ENCODE data around the gene ST8SIA5. TPM values are rescaled to one million over a fixed set of nuclear protein-coding genes. Genes with fewer than 3 reads are reported as not detected.

The ST8SIA5 gene
- total RNA-seq, 1 donor from 2014 or later, result 0.79 TPM

GRCh38 chr18:46704189-46704588 lies 52.7 kb downstream of the ST8SIA5 start:
- no peaks in the 10 kb centered on the region for H3K27me3 Mint-ChIP-seq (ENCODE audit: low read depth)
- peak overlapping the region; percentile 27 for H3K27ac Mint-ChIP-seq (ENCODE audit: unreplicated experiment)
- H3K4me3 Mint-ChIP-seq, result no peak overlapping the region
- TF ChIP-seq CTCF (conservative IDR thresholded peaks at IDR 0.05), result no peak
- H3K9me3 Mint-ChIP-seq, result no peaks in the 10 kb centered on the region
- DNase-seq (ENCODE audit: low read depth, low spot score), result no peak
- no peaks in the 10 kb centered on the region for H3K36me3 Mint-ChIP-seq (ENCODE audit: low read depth)
- peaks cover 4% of the 10 kb centered on the region for H3K4me1 Mint-ChIP-seq

- Mint-ChIP-seq H3K27me3 (ENCODE audit: low read depth) (peaks cover 3% of the 10 kb centered on the region), H3K27ac (ENCODE audit: unreplicated experiment) (no peak overlapping the region), H3K9me3 (peaks cover 7% of the 10 kb centered on the region), H3K4me1 (peaks cover 4% of the 10 kb centered on the region), H3K36me3 (ENCODE audit: low read depth) (no peaks in the 10 kb centered on the region), H3K4me3 (no peak overlapping the region)
- TF ChIP-seq CTCF (conservative IDR thresholded peaks at IDR 0.05), result no peak
- no peak for DNase-seq (ENCODE audit: low read depth, low spot score)
Observed at GRCh38 chr18:46702471-46702870, 54.4 kb downstream of the ST8SIA5 start.

GRCh38 chr18:46700066-46700824 lies 56.6 kb downstream of the ST8SIA5 start:
- no peak for DNase-seq (ENCODE audit: low read depth, low spot score)
- no peak overlapping the region for H3K4me3 Mint-ChIP-seq
- H3K27ac Mint-ChIP-seq (ENCODE audit: unreplicated experiment), result peak overlapping the region; percentile 65
- peaks cover 4% of the 10 kb centered on the region for H3K4me1 Mint-ChIP-seq
- no peaks in the 10 kb centered on the region for H3K36me3 Mint-ChIP-seq (ENCODE audit: low read depth)
- peaks cover 7% of the 10 kb centered on the region for H3K9me3 Mint-ChIP-seq
- no peak for TF ChIP-seq CTCF (conservative IDR thresholded peaks at IDR 0.05)
- H3K27me3 Mint-ChIP-seq (ENCODE audit: low read depth), result peaks cover 6% of the 10 kb centered on the region

DNA sequence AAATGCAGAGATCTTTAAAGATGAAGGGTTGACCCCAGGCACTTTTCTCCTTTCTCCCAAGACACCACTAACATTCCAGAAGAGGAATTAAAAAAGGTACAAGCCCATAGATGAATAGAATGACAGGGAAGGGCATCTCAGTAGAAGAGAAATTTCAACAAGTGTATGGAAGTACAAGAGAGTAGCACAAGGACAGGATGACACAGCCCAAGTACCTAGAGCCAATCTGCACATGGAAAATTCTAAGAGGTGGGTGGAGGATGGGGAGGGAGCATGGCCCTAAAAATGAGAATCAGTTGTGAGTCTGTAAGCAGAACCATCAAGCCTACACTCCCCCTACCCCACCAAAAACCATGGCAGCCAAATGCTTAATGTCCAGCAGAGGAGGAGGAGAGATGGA lies 60.2 kb downstream of the ST8SIA5 start:
- no peak for TF ChIP-seq CTCF (conservative IDR thresholded peaks at IDR 0.05)
- no peak for DNase-seq (ENCODE audit: low read depth, low spot score)

GRCh38 chr18:46696268-46696667 lies 60.6 kb downstream of the ST8SIA5 start:
- no peak for DNase-seq (ENCODE audit: low read depth, low spot score)
- Mint-ChIP-seq H3K27me3 (ENCODE audit: low read depth) (peaks cover 6% of the 10 kb centered on the region), H3K4me3 (no peak overlapping the region), H3K4me1 (peaks cover 4% of the 10 kb centered on the region), H3K27ac (ENCODE audit: unreplicated experiment) (no peak overlapping the region), H3K36me3 (ENCODE audit: low read depth) (no peaks in the 10 kb centered on the region), H3K9me3 (peaks cover 7% of the 10 kb centered on the region)
- TF ChIP-seq CTCF (conservative IDR thresholded peaks at IDR 0.05), result no peak

More for the DNA sequence above, 60.2 kb downstream of the ST8SIA5 start:
- no peak overlapping the region for H3K27ac Mint-ChIP-seq (ENCODE audit: unreplicated experiment)
- H3K4me1 Mint-ChIP-seq, result peaks cover 4% of the 10 kb centered on the region
- H3K4me3 Mint-ChIP-seq, result no peak overlapping the region
- peaks cover 7% of the 10 kb centered on the region for H3K9me3 Mint-ChIP-seq
- peaks cover 6% of the 10 kb centered on the region for H3K27me3 Mint-ChIP-seq (ENCODE audit: low read depth)
- H3K36me3 Mint-ChIP-seq (ENCODE audit: low read depth), result no peaks in the 10 kb centered on the region

All from neural crest cell (in vitro differentiated cells).